Keratinocyte (primary cell): Measurements from ENCODE around the gene SMARCC2. TPM values are rescaled to one million over a fixed set of nuclear protein-coding genes. Genes with fewer than 3 reads are reported as not detected.

Experiments
- DNase-seq: peaks from one replicate; pipeline ENCODE4 v3.0.0-alpha.2; 2011; ENCODE audit warnings: low read depth, missing footprints, low spot score
- FAIRE-seq: peaks from 2 replicates; lab custom pipeline; 2011; peaks lifted over from hg19 to GRCh38; lab: Jason Lieb, UNC
- H2AFZ ChIP-seq: 2 replicates; pipeline ENCODE4 v1.6.0; 2012; ENCODE audit warnings: low read length, control low read depth, inconsistent platforms; ENCODE audit not compliant: control insufficient read depth
- H3K27ac ChIP-seq: 2 replicates; pipeline ENCODE4 v1.5.1; 2011; ENCODE audit warnings: low read length; ENCODE audit not compliant: control insufficient read depth, insufficient read depth
- H3K27me3 ChIP-seq: 3 replicates; pipeline ENCODE4 v1.6.0; 2011; ENCODE audit warnings: low read length; ENCODE audit not compliant: control insufficient read depth, insufficient read depth; ENCODE audit errors: extremely low read depth
- H3K36me3 ChIP-seq, 2 experiments: 2 replicates in 1 of 2; 3 replicates in 1 of 2; pipeline ENCODE4 v1.5.1; 2011; ENCODE audit warnings: low read length in 2 of 2, mild to moderate bottlenecking in 1 of 2; ENCODE audit not compliant: control insufficient read depth in 2 of 2, insufficient read depth in 2 of 2; ENCODE audit errors: extremely low read depth in 1 of 2
- H3K4me1 ChIP-seq: 3 replicates; pipeline ENCODE4 v1.5.1; 2011; ENCODE audit warnings: low read length; ENCODE audit not compliant: control insufficient read depth, insufficient read depth; ENCODE audit errors: extremely low read depth
- H3K4me2 ChIP-seq: 3 replicates; pipeline ENCODE4 v1.6.0; 2011; ENCODE audit warnings: low read depth, low read length; ENCODE audit not compliant: control insufficient read depth, insufficient read depth; ENCODE audit errors: extremely low read depth
- H3K4me3 ChIP-seq, 3 experiments: fragments of 200-600 bp in 1 of 3; sonication (generic) in 1 of 3; 2 replicates in 2 of 3; 3 replicates in 1 of 3; pipeline ENCODE4 v1.5.1; 2011 to 2016; ENCODE audit warnings: low read length in 3 of 3, mild to moderate bottlenecking in 3 of 3, control low read depth in 2 of 3, inconsistent platforms in 1 of 3, low read depth in 1 of 3, mixed read lengths in 1 of 3, mixed run types in 1 of 3, moderate library complexity in 1 of 3; ENCODE audit not compliant: control insufficient read depth in 2 of 3, insufficient read depth in 2 of 3; ENCODE audit errors: extremely low read depth in 1 of 3
- H3K79me2 ChIP-seq: 2 replicates; pipeline ENCODE4 v1.6.0; 2012; ENCODE audit warnings: low read length; ENCODE audit not compliant: control insufficient read depth, insufficient read depth
- H3K9ac ChIP-seq: 3 replicates; pipeline ENCODE4 v1.6.0; 2011; ENCODE audit warnings: low read length; ENCODE audit not compliant: control insufficient read depth, insufficient read depth; ENCODE audit errors: extremely low read depth
- H3K9me1 ChIP-seq: 3 replicates; pipeline ENCODE4 v1.6.0; 2011; ENCODE audit warnings: low read length; ENCODE audit not compliant: control insufficient read depth, insufficient read depth; ENCODE audit errors: extremely low read depth
- H3K9me3 ChIP-seq: 2 replicates; pipeline ENCODE4 v1.5.1; 2012; ENCODE audit warnings: low read depth, low read length; ENCODE audit not compliant: control insufficient read depth
- H4K20me1 ChIP-seq: 3 replicates; pipeline ENCODE4 v1.6.0; 2011; ENCODE audit warnings: low read length; ENCODE audit not compliant: control insufficient read depth, insufficient read depth; ENCODE audit errors: extremely low read depth
- CTCF ChIP-seq, 3 experiments: IDR thresholded peaks in 1 of 3; conservative IDR thresholded peaks in 1 of 3; optimal IDR thresholded peaks in 1 of 3; 2 replicates in 2 of 3; 3 replicates in 1 of 3; pipeline versions ENCODE3 to v1.5.1; 2011; ENCODE audit warnings: low read length in 3 of 3, mild to moderate bottlenecking in 3 of 3, moderate library complexity in 2 of 3, control low read depth in 1 of 3, inconsistent platforms in 1 of 3; ENCODE audit not compliant: insufficient read depth in 2 of 3; ENCODE audit errors: extremely low read depth in 1 of 3
- EZH2 ChIP-seq: IDR thresholded peaks from one replicate; pipeline ENCODE4 v1.6.1; 2012; ENCODE audit warnings: inconsistent platforms, mild to moderate bottlenecking, low read length, moderate library complexity
- dilution Hi-C: fragments of 300-500 bp; cut with MboI; formaldehyde crosslinking; loops from one replicate; pipeline ENCODE4 v1.7.0; 2020; ENCODE audit warnings: low sequenced_read_pairs; ENCODE audit not compliant: extremely low pct_ligation_motif_present
- polyA plus RNA-seq, 5 experiments: library from polyadenylated mRNA; depleted of rRNA in 3 of 5; stranded (reverse) in 3 of 5; stranded (forward) in 1 of 5; unstranded in 1 of 5; fragments of >200 nt; gene quantifications; 1 replicate in 1 of 5; 2 replicates in 3 of 5; 3 replicates in 1 of 5; pipeline versions ENCODE4 v1.2.1 to v1.2.3, GENCODE V29; 2011 to 2012; ENCODE audit warnings: missing spikeins in 2 of 5, low read depth in 1 of 5, low replicate concordance in 1 of 5

SMARCC2 gene
- polyA plus RNA-seq, 1 donor (not counting 4 experiments of a cell fraction or from before 2014, with no cell fraction given): 32.5 TPM

- H3K27me3 ChIP-seq: no peaks in the 10 kb centered on the region
- peak overlapping the region; percentile 99 for H3K9ac ChIP-seq
- peak overlapping the region; percentile 84 to 98 (median 89) for H3K4me3 ChIP-seq
- H2AFZ ChIP-seq: no peak overlapping the region
- DNase-seq: no peak
- peaks cover 26% of the 10 kb centered on the region for H3K4me1 ChIP-seq
- dilution Hi-C loops: no loop called here
- peaks cover 37 to 38% of the 10 kb centered on the region in 2 experiments for H3K36me3 ChIP-seq
- H3K27ac ChIP-seq: peak overlapping the region; percentile 21
- peaks cover 28% of the 10 kb centered on the region for H3K79me2 ChIP-seq
- H3K9me3 ChIP-seq: no peaks in the 10 kb centered on the region
- TF ChIP-seq CTCF (optimal IDR thresholded peaks at IDR 0.05 in 1 of 3, IDR thresholded peaks at IDR 0.05 in 1 of 3, conservative IDR thresholded peaks at IDR 0.05 in 1 of 3; ENCODE audit: extremely low read depth in 1 of 3, insufficient read depth in 2 of 3, low read length in 3 of 3): peak in 1 of 3 experiments; percentile 4
- TF ChIP-seq EZH2: no peak
- peak overlapping the region; percentile 95 for H3K4me2 ChIP-seq
- peaks cover 21% of the 10 kb centered on the region for H4K20me1 ChIP-seq
- no peaks in the 10 kb centered on the region for H3K9me1 ChIP-seq
- no peak for FAIRE-seq
Observed at GRCh38 chr12:56160193-56160763, 29.0 kb downstream of the SMARCC2 start.

GRCh38 chr12:56159482-56160192 lies 29.6 kb downstream of the SMARCC2 start:
- Histone ChIP-seq H3K9me3 (no peaks in the 10 kb centered on the region), H3K4me2 (peak overlapping the region; percentile 95), H3K27ac (peak overlapping the region; percentile 98), H3K4me1 (peaks cover 26% of the 10 kb centered on the region), H3K9ac (peak overlapping the region; percentile 99), H2AFZ (no peak overlapping the region), H3K4me3 (peak overlapping the region; percentile 84 to 98 (median 89)), H3K9me1 (no peaks in the 10 kb centered on the region), H3K27me3 (no peaks in the 10 kb centered on the region), H3K79me2 (peaks cover 28% of the 10 kb centered on the region), H4K20me1 (peaks cover 21% of the 10 kb centered on the region), H3K36me3 (peaks cover 35 to 38% of the 10 kb centered on the region in 2 experiments)
- FAIRE-seq (peak; percentile 32), DNase-seq (no peak)
- dilution Hi-C loops: no loop called here
- TF ChIP-seq EZH2 (no peak), CTCF (optimal IDR thresholded peaks at IDR 0.05 in 1 of 3, IDR thresholded peaks at IDR 0.05 in 1 of 3, conservative IDR thresholded peaks at IDR 0.05 in 1 of 3; ENCODE audit: extremely low read depth in 1 of 3, insufficient read depth in 2 of 3, low read length in 3 of 3) (no peak)
